ENCODE results near the gene PLD4.

PLD4 gene

GRCh38 chr14:104930526-104931303 is 6.0 kb downstream of the PLD4 start:
- no peak for TF ChIP-seq REST (IDR thresholded peaks at IDR 0.05; ENCODE audit: insufficient replicate concordance, low read depth)
- no peak for TF ChIP-seq SPI1 (IDR thresholded peaks at IDR 0.05; ENCODE audit: borderline replicate concordance, low read depth)
- no peak for TF ChIP-seq POLR2AphosphoS5 (IDR thresholded peaks at IDR 0.05; ENCODE audit: low read depth)
- TF ChIP-seq GABPA (IDR thresholded peaks at IDR 0.05; ENCODE audit: low read depth) = no peak
- TF ChIP-seq CTCF (IDR thresholded peaks at IDR 0.05; ENCODE audit: insufficient read depth, low read length) = no peak
- Histone ChIP-seq H3K27ac (replicated peaks) (no peak overlapping the region), H3K4me3 (replicated peaks; ENCODE audit: insufficient read depth, low read length) (no peak overlapping the region), H3K27me3 (ENCODE audit: insufficient read depth, poor library complexity, severe bottlenecking) (peaks cover 19% of the 10 kb centered on the region)
- no peak for DNase-seq (ENCODE audit: low read depth in 1 of 2, low spot score in 1 of 2)

- no peak overlapping the region for H3K4me3 ChIP-seq (replicated peaks; ENCODE audit: insufficient read depth, low read length)
- no peak overlapping the region for H3K27ac ChIP-seq (replicated peaks)
- H3K27me3 ChIP-seq (ENCODE audit: insufficient read depth, poor library complexity, severe bottlenecking) = peaks cover 19% of the 10 kb centered on the region
- no peak for DNase-seq (ENCODE audit: low read depth in 1 of 2, low spot score in 1 of 2)
- TF ChIP-seq SPI1 (IDR thresholded peaks at IDR 0.05; ENCODE audit: borderline replicate concordance, low read depth) = no peak
- TF ChIP-seq REST (IDR thresholded peaks at IDR 0.05; ENCODE audit: insufficient replicate concordance, low read depth) = no peak
- no peak for TF ChIP-seq CTCF (IDR thresholded peaks at IDR 0.05; ENCODE audit: insufficient read depth, low read length)
- no peak for TF ChIP-seq POLR2AphosphoS5 (IDR thresholded peaks at IDR 0.05; ENCODE audit: low read depth)
- TF ChIP-seq GABPA (IDR thresholded peaks at IDR 0.05; ENCODE audit: low read depth) = no peak
Observed at GRCh38 chr14:104931304-104931770, 6.7 kb downstream of the PLD4 start.

GRCh38 chr14:104931771-104932675 is 7.3 kb downstream of the PLD4 start:
- Histone ChIP-seq H3K4me3 (replicated peaks; ENCODE audit: insufficient read depth, low read length) (no peak overlapping the region), H3K27me3 (ENCODE audit: insufficient read depth, poor library complexity, severe bottlenecking) (peaks cover 19% of the 10 kb centered on the region), H3K27ac (replicated peaks) (no peak overlapping the region)
- TF ChIP-seq GABPA (IDR thresholded peaks at IDR 0.05; ENCODE audit: low read depth) = no peak
- DNase-seq (ENCODE audit: low read depth in 1 of 2, low spot score in 1 of 2) = no peak
